Activated CD4-positive, alpha-beta T cell treated with anti-CD3 and anti-CD28 coated beads, Interleukin-2, amount 50 U/mL, for 4 hours (primary cell): ENCODE data around the gene NMT2.

Source experiments
- DNase-seq, 2 experiments: peaks; one replicate each; pipeline ENCODE4 v3.0.0-alpha.2; 2020

Gene NMT2

GRCh38 chr10:15180736-15181135 is 12.2 kb upstream of the NMT2 start:
- DNase-seq, result no peak

- no peak for DNase-seq
Measured at GRCh38 chr10:15176269-15176668, 7.8 kb upstream of the NMT2 start.

GRCh38 chr10:15175587-15175986 is 7.1 kb upstream of the NMT2 start:
- DNase-seq, result no peak

- no peak for DNase-seq
Measured at GRCh38 chr10:15172306-15172840, 3.9 kb upstream of the NMT2 start.

GRCh38 chr10:15169555-15170401 is 1.3 kb upstream of the NMT2 start:
- peak; percentile 21 to 26 for DNase-seq

GRCh38 chr10:15168786-15169554 is 477 bp upstream of the NMT2 start:
- DNase-seq, result peak; percentile 98

GRCh38 chr10:15167411-15168290 is 842 bp downstream of the NMT2 start:
- peak; percentile 9 to 21 for DNase-seq

GRCh38 chr10:15166325-15166724 is 2.2 kb downstream of the NMT2 start:
- no peak for DNase-seq

GRCh38 chr10:15163253-15163828 is 5.2 kb downstream of the NMT2 start:
- no peak for DNase-seq

- no peak for DNase-seq
Measured at GRCh38 chr10:15158972-15159371, 9.5 kb downstream of the NMT2 start.

- no peak for DNase-seq
Measured at GRCh38 chr10:15158448-15158847, 10.0 kb downstream of the NMT2 start.

GRCh38 chr10:15155978-15156656 is 12.4 kb downstream of the NMT2 start:
- no peak for DNase-seq

GRCh38 chr10:15152556-15152955 is 15.9 kb downstream of the NMT2 start:
- no peak for DNase-seq

GRCh38 chr10:15150563-15150962 is 17.9 kb downstream of the NMT2 start:
- no peak for DNase-seq

GRCh38 chr10:15149042-15149771 is 19.3 kb downstream of the NMT2 start:
- no peak for DNase-seq

- DNase-seq, result no peak
Measured at GRCh38 chr10:15147594-15148392, 20.7 kb downstream of the NMT2 start.

- DNase-seq, result no peak
Measured at GRCh38 chr10:15146366-15146765, 22.1 kb downstream of the NMT2 start.

GRCh38 chr10:15144788-15145187 is 23.7 kb downstream of the NMT2 start:
- no peak for DNase-seq

- peak in 1 of 2 experiments; percentile 10 for DNase-seq
Measured at GRCh38 chr10:15141136-15142054, 27.1 kb downstream of the NMT2 start.
